PFSK-1 (cell line): ENCODE measurements around the gene TMEM131.

ENCODE experiments used
- FOXP2 ChIP-seq: optimal IDR thresholded peaks from 2 replicates; pipeline ENCODE3; 2011; ENCODE audit warnings: borderline replicate concordance, control low read depth, inconsistent platforms; ENCODE audit not compliant: insufficient read depth; ENCODE audit errors: extremely low read length, extremely low read depth
- POLR2AphosphoS5 ChIP-seq: IDR thresholded peaks from 2 replicates; pipeline ENCODE4 v1.6.1; 2012; ENCODE audit warnings: low read depth, mild to moderate bottlenecking, control low read depth, low read length, moderate library complexity
- SIN3A ChIP-seq: IDR thresholded peaks from 2 replicates; pipeline ENCODE4 v1.6.1; 2012; ENCODE audit warnings: mild to moderate bottlenecking, low read length, moderate library complexity, borderline replicate concordance; ENCODE audit not compliant: insufficient read depth
- TAF1 ChIP-seq: IDR thresholded peaks from 2 replicates; pipeline ENCODE4 v1.6.1; 2012; ENCODE audit warnings: low read length, control low read depth, borderline replicate concordance; ENCODE audit not compliant: insufficient read depth
- TF ChIP-seq, protein P1 (sequence below), 2 experiments: IDR thresholded peaks; 2 replicates each; pipeline versions ENCODE4 v1.6.1 to v1.8.0; 2011 to 2012; ENCODE audit warnings: low read depth in 2 of 2, low read length in 2 of 2, control low read depth in 1 of 2, inconsistent platforms in 1 of 2, mild to moderate bottlenecking in 1 of 2, moderate library complexity in 1 of 2; ENCODE audit not compliant: insufficient read depth in 1 of 2

The TMEM131 gene

DNA sequence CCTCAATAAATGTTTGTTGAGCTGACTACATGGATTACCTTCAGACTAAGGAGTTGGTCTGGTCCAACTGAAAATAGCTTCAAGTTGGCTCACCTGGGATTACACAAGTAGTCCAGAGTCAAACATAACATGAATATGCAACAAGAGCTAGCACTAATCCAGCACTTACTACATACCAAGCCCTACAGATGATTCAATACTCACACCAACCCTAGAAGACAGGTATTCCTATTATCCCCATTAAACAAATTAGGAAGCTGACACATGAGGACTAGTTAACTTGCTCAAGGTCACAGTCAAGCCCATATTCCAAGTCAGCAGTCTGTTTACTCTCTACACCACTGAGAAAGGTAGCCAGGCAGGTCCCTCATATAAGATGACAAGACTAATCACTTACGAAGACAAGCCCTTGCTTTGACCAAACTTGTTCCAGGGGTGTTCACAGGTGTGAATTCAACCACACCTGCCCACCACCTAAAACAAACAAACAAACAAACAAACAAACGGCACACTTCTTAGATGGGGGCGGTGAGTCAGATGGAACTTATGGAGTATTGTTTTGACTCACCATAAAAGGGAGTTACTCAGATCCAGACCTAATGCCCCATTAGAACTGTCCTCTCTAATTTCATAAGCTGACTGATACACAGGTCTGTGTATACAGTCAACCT, 29.1 kb downstream of the TMEM131 start:
- TF ChIP-seq, protein P1, sequence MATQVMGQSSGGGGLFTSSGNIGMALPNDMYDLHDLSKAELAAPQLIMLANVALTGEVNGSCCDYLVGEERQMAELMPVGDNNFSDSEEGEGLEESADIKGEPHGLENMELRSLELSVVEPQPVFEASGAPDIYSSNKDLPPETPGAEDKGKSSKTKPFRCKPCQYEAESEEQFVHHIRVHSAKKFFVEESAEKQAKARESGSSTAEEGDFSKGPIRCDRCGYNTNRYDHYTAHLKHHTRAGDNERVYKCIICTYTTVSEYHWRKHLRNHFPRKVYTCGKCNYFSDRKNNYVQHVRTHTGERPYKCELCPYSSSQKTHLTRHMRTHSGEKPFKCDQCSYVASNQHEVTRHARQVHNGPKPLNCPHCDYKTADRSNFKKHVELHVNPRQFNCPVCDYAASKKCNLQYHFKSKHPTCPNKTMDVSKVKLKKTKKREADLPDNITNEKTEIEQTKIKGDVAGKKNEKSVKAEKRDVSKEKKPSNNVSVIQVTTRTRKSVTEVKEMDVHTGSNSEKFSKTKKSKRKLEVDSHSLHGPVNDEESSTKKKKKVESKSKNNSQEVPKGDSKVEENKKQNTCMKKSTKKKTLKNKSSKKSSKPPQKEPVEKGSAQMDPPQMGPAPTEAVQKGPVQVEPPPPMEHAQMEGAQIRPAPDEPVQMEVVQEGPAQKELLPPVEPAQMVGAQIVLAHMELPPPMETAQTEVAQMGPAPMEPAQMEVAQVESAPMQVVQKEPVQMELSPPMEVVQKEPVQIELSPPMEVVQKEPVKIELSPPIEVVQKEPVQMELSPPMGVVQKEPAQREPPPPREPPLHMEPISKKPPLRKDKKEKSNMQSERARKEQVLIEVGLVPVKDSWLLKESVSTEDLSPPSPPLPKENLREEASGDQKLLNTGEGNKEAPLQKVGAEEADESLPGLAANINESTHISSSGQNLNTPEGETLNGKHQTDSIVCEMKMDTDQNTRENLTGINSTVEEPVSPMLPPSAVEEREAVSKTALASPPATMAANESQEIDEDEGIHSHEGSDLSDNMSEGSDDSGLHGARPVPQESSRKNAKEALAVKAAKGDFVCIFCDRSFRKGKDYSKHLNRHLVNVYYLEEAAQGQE (IDR thresholded peaks at IDR 0.05; ENCODE audit: insufficient read depth in 1 of 2, low read depth in 2 of 2, low read length in 2 of 2) = no peak
- no peak for TF ChIP-seq POLR2AphosphoS5
- no peak for TF ChIP-seq SIN3A
- no peak for TF ChIP-seq FOXP2
- TF ChIP-seq TAF1 = no peak

DNA sequence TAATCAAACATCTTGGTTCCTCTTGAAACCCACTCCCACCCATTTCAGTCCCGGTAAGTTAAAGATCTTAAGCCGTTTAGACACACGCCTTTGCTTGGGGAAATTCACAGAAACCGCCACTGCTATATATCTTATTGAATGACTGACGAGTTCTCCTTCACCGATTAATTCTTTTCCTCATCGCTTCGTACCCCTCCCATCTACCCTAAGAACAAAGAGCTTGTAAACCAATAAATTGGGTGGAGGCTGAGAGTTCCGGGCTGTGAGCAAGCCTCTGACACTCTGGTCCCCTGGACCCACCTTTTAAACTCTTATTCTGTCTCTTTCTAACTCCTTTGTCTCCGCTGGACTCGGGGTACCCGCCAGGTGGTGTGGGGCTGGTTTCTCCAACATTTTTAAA, 30.6 kb downstream of the TMEM131 start:
- TF ChIP-seq TAF1 (no peak), POLR2AphosphoS5 (no peak), SIN3A (no peak), FOXP2 (no peak)
- TF ChIP-seq, protein P1 (IDR thresholded peaks at IDR 0.05; ENCODE audit: insufficient read depth in 1 of 2, low read depth in 2 of 2, low read length in 2 of 2) = no peak

DNA sequence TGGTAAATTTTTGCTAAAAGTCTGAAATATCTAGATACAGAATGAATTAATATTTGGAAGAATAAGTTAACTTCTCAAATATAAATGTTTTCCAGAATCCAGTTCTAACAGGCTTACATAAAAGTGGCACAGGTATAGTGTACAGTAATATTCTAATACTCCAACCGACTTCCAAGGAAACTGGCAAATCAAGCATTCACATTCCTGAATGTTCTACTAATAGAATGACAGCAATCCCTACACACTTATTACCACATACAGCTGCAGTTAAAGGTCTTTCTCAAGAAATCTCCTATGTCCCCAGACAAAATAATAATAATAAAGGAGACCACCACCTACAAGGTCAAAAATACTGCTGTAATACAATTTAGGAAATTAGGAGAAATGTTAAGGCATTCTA, 31.9 kb downstream of the TMEM131 start:
- TF ChIP-seq FOXP2 = no peak
- TF ChIP-seq POLR2AphosphoS5 = no peak
- no peak for TF ChIP-seq TAF1
- TF ChIP-seq, protein P1 (IDR thresholded peaks at IDR 0.05; ENCODE audit: insufficient read depth in 1 of 2, low read depth in 2 of 2, low read length in 2 of 2) = no peak
- TF ChIP-seq SIN3A = no peak

DNA sequence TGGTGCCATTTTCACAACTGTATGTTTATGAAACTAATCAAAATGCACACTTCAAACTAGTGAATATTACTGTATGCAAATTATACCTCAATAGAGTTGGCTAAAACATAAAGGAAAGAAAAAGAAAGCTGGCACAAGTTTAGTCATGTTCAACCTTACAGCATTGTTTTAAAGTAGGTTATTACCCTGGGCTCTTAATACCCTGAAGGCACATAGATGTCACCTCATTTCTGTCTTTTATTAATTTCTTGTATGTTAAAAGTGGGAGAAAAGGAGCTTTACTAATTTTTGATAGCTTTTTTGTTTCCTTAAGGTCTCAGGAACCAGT, 32.7 kb downstream of the TMEM131 start:
- TF ChIP-seq POLR2AphosphoS5 (no peak), SIN3A (no peak), FOXP2 (no peak), TAF1 (no peak)
- TF ChIP-seq, protein P1 (IDR thresholded peaks at IDR 0.05; ENCODE audit: insufficient read depth in 1 of 2, low read depth in 2 of 2, low read length in 2 of 2) = no peak

DNA sequence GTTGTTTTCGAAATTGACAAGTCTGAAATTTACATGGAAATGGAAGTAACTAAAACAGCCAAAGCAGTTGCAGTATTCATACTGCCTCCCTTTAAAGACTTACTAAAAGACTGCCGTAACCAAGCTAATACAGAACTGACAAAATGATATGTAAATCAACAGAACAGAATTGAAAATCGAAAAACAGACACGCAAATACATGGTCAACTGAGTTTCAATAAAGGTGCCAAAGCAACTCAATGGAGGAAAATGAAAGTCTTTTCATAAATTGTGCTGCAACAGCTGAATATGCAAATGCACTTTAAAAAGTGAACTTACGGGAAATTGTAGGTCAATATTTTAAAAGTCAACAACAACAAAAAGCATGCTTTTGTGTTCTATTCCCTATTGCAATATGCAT, 34.2 kb downstream of the TMEM131 start:
- TF ChIP-seq TAF1 = no peak
- TF ChIP-seq, protein P1 (IDR thresholded peaks at IDR 0.05; ENCODE audit: insufficient read depth in 1 of 2, low read depth in 2 of 2, low read length in 2 of 2) = no peak
- no peak for TF ChIP-seq POLR2AphosphoS5
- no peak for TF ChIP-seq SIN3A
- no peak for TF ChIP-seq FOXP2
